WTC11 (cell line): ENCODE measurements around the gene LMF2. TPM values are rescaled to one million over a fixed set of nuclear protein-coding genes. Genes with fewer than 3 reads are reported as not detected.

Source experiments
- ATAC-seq: fragments of 200-7000 bp; cut with Tn5 transposase; 2 replicates; pipeline ENCODE4 v1.10.0; 2021; ENCODE audit warnings: mild to moderate bottlenecking, moderate library complexity
- CTCF ChIA-PET: fragments of 300-600 bp; sonication (Branson Sonifier 250); formaldehyde crosslinking; loops from one replicate; lab custom pipeline; 2021; ENCODE audit warnings: antibody characterized with exemption; lab: Charles Lee
- POLR2A ChIA-PET: fragments of 350-600 bp; sonication (Branson Sonifier 250); formaldehyde crosslinking; loops from one replicate; lab custom pipeline; 2021; ENCODE audit warnings: antibody characterized with exemption; lab: Charles Lee
- DNase-seq: peaks from one replicate; pipeline ENCODE4 v3.0.0; 2021; ENCODE audit warnings: low spot score
- H3K27ac Mint-ChIP-seq: 2 replicates; pipeline ENCODE4 v1.8.0; 2021; ENCODE audit warnings: mixed read lengths
- H3K27me3 Mint-ChIP-seq: 2 replicates; pipeline ENCODE4 v1.8.0; 2021; ENCODE audit warnings: low read depth, mild to moderate bottlenecking, moderate library complexity, mixed read lengths
- H3K36me3 Mint-ChIP-seq: 2 replicates; pipeline ENCODE4 v1.8.0; 2021; ENCODE audit warnings: mixed read lengths
- H3K4me1 Mint-ChIP-seq: 2 replicates; pipeline ENCODE4 v1.8.0; 2022; ENCODE audit warnings: mixed read lengths
- H3K4me3 Mint-ChIP-seq: 2 replicates; pipeline ENCODE4 v1.8.0; 2021; ENCODE audit warnings: mild to moderate bottlenecking, moderate library complexity, mixed read lengths
- H3K9me3 Mint-ChIP-seq: 2 replicates; pipeline ENCODE4 v1.8.0; 2021; ENCODE audit warnings: mixed read lengths
- ARID4B ChIP-seq: sonication (generic); formaldehyde crosslinking; IDR thresholded peaks from 2 replicates; pipeline ENCODE4 v1.8.0; 2023; ENCODE audit warnings: missing genetic modification reagents, mild to moderate bottlenecking, borderline replicate concordance
- ATF3 ChIP-seq: sonication (generic); formaldehyde crosslinking; conservative IDR thresholded peaks from 2 replicates; pipeline ENCODE4 v1.8.1; 2022; ENCODE audit warnings: mild to moderate bottlenecking, missing genetic modification reagents
- E2F1 ChIP-seq: sonication (generic); formaldehyde crosslinking; IDR thresholded peaks from 2 replicates; pipeline ENCODE4 v1.8.0; 2022; ENCODE audit warnings: mild to moderate bottlenecking, missing genetic modification reagents
- FOXP1 ChIP-seq: sonication (generic); formaldehyde crosslinking; IDR thresholded peaks from 2 replicates; pipeline ENCODE4 v1.8.0; 2022; ENCODE audit warnings: missing genetic modification reagents, mild to moderate bottlenecking, moderate library complexity, borderline replicate concordance
- IRF1 ChIP-seq: sonication (generic); formaldehyde crosslinking; IDR thresholded peaks from 2 replicates; pipeline ENCODE4 v1.8.0; 2023; ENCODE audit warnings: missing genetic modification reagents
- NFATC4 ChIP-seq: fragments of 250-450 bp; sonication (Bioruptor Pico); IDR thresholded peaks from 2 replicates; pipeline ENCODE4 v1.9.0; 2021; ENCODE audit warnings: mild to moderate bottlenecking
- NR3C1 ChIP-seq: sonication (generic); formaldehyde crosslinking; conservative IDR thresholded peaks from 2 replicates; pipeline ENCODE4 v1.8.1; 2023; ENCODE audit warnings: low read depth, mild to moderate bottlenecking, missing genetic modification reagents
- TEAD1 ChIP-seq: sonication (generic); formaldehyde crosslinking; IDR thresholded peaks from 2 replicates; pipeline ENCODE4 v1.8.0; 2022; ENCODE audit warnings: mild to moderate bottlenecking, missing genetic modification reagents
- ZNF416 ChIP-seq: fragments of 250-450 bp; sonication (Bioruptor Pico); IDR thresholded peaks from 2 replicates; pipeline ENCODE4 v1.9.0; 2021; ENCODE audit warnings: mild to moderate bottlenecking, inconsistent platforms
- ZNF425 ChIP-seq: fragments of 250-450 bp; sonication (Bioruptor Pico); conservative IDR thresholded peaks from 2 replicates; pipeline ENCODE4 v1.9.0; 2021; ENCODE audit warnings: mild to moderate bottlenecking
- ZNF512 ChIP-seq: sonication (generic); formaldehyde crosslinking; IDR thresholded peaks from 2 replicates; pipeline ENCODE4 v1.8.1; 2022; ENCODE audit warnings: missing genetic modification reagents, borderline replicate concordance
- total RNA-seq: library from RNA; stranded (reverse); gene quantifications from 3 replicates; pipeline ENCODE4 v1.2.3, GENCODE V29; 2021

The LMF2 gene
- total RNA-seq, 1 experiment from 2014 or later = 43.7 TPM

GRCh38 chr22:50506611-50507420 is 686 bp downstream of the LMF2 start:
- no peak for DNase-seq
- no peak overlapping the region for H3K27ac Mint-ChIP-seq
- peak overlapping the region; percentile 91 for H3K4me3 Mint-ChIP-seq
- no peaks in the 10 kb centered on the region for H3K9me3 Mint-ChIP-seq
- H3K27me3 Mint-ChIP-seq = no peaks in the 10 kb centered on the region
- ATAC-seq = peak; percentile 2
- CTCF ChIA-PET = interaction anchor here (0.7 to 1.8 kb wide), 5 partner anchors 9 to 266 kb away, joined by 3 to 9 read pairs (median 4); partner anchors contain the start of gene SCO2
- TF ChIP-seq ATF3 (0 out of 2 replicates have a peak, but pooled peaks have one; percentile 60), NFATC4 (CRISPR knock-in tag) (no peak), TEAD1 (CRISPR knock-in tag) (0 out of 2 replicates have a peak, but pooled peaks have one; percentile 24)
- TF ChIP-seq, all 79 proteins: peak for 2
- POLR2A ChIA-PET = interaction anchor here (1.3 kb wide), 1 partner anchor 19 kb away, joined by 13 read pairs; the partner anchor contains the start of gene SCO2
- Mint-ChIP-seq H3K4me1 (peaks cover 10% of the 10 kb centered on the region), H3K36me3 (no peaks in the 10 kb centered on the region)

GRCh38 chr22:50505776-50506610 is 1.5 kb downstream of the LMF2 start:
- POLR2A ChIA-PET = no interaction called here
- no peak overlapping the region for H3K27ac Mint-ChIP-seq
- peak overlapping the region; percentile 91; the same call in 1 of the 2 replicates for H3K4me3 Mint-ChIP-seq
- no peaks in the 10 kb centered on the region for H3K36me3 Mint-ChIP-seq
- CTCF ChIA-PET = interaction anchor here (0.7 to 1.8 kb wide), 2 partner anchors 8 to 20 kb away, joined by 4 to 9 read pairs; partner anchors contain the start of gene SCO2
- H3K4me1 Mint-ChIP-seq = peaks cover 10% of the 10 kb centered on the region
- no peak for TF ChIP-seq FOXP1
- no peak for ATAC-seq
- DNase-seq = no peak
- H3K27me3 Mint-ChIP-seq = no peaks in the 10 kb centered on the region
- no peaks in the 10 kb centered on the region for H3K9me3 Mint-ChIP-seq

- Mint-ChIP-seq H3K4me1 (peaks cover 10% of the 10 kb centered on the region), H3K27ac (no peak overlapping the region), H3K4me3 (no peak overlapping the region), H3K9me3 (no peaks in the 10 kb centered on the region), H3K36me3 (no peaks in the 10 kb centered on the region), H3K27me3 (no peaks in the 10 kb centered on the region)
- CTCF ChIA-PET = interaction anchor here (1.8 kb wide), 1 partner anchor 7 kb away, joined by 9 read pairs; no protein-coding TSS in a partner anchor
- POLR2A ChIA-PET = no interaction called here
- DNase-seq = no peak
- no peak for ATAC-seq
- TF ChIP-seq ZNF425 (CRISPR knock-in tag) (no peak), ARID4B (CRISPR knock-in tag) (no peak), NR3C1 (CRISPR knock-in tag) (no peak), IRF1 (CRISPR knock-in tag) (no peak), ZNF416 (CRISPR knock-in tag) (no peak), E2F1 (CRISPR knock-in tag) (no peak), ZNF512 (CRISPR knock-in tag) (no peak)
These were observed 2.2 kb downstream of the LMF2 start for GRCh38 chr22:50505276-50505775.
